Keratinocyte (primary cell): Measurements from ENCODE around the gene PDF.

ENCODE experiments used
- EZH2 ChIP-seq: IDR thresholded peaks from one replicate; pipeline ENCODE4 v1.6.1; 2012; ENCODE audit warnings: inconsistent platforms, mild to moderate bottlenecking, low read length, moderate library complexity
- TF ChIP-seq, protein P1 (sequence below), 3 experiments: IDR thresholded peaks in 1 of 3; conservative IDR thresholded peaks in 1 of 3; optimal IDR thresholded peaks in 1 of 3; 2 replicates in 2 of 3; 3 replicates in 1 of 3; pipeline versions ENCODE3 to v1.5.1; 2011; ENCODE audit warnings: low read length in 3 of 3, mild to moderate bottlenecking in 3 of 3, moderate library complexity in 2 of 3, control low read depth in 1 of 3, inconsistent platforms in 1 of 3; ENCODE audit not compliant: insufficient read depth in 2 of 3; ENCODE audit errors: extremely low read depth in 1 of 3

DNA sequence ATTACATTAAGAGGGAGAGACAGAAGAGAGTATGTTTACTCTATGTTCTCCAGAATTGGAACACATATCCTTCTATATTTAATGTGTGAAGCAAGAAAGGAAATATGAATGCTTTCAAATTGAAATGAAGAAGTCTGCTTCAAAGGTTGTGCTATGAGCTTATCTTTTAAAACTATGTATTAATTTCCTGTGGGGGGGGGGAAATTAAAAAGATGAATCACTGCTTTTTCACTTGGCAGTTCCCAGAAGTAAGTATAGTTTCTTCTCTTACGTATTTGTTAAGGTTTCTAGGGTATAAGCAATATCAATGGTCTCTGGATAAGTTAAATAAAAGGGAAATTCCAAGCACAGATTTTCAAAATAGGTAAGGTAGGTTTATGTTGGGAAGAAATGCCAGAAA, 48.4 kb upstream of the PDF start:
- TF ChIP-seq, protein P1, sequence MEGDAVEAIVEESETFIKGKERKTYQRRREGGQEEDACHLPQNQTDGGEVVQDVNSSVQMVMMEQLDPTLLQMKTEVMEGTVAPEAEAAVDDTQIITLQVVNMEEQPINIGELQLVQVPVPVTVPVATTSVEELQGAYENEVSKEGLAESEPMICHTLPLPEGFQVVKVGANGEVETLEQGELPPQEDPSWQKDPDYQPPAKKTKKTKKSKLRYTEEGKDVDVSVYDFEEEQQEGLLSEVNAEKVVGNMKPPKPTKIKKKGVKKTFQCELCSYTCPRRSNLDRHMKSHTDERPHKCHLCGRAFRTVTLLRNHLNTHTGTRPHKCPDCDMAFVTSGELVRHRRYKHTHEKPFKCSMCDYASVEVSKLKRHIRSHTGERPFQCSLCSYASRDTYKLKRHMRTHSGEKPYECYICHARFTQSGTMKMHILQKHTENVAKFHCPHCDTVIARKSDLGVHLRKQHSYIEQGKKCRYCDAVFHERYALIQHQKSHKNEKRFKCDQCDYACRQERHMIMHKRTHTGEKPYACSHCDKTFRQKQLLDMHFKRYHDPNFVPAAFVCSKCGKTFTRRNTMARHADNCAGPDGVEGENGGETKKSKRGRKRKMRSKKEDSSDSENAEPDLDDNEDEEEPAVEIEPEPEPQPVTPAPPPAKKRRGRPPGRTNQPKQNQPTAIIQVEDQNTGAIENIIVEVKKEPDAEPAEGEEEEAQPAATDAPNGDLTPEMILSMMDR (optimal IDR thresholded peaks at IDR 0.05 in 1 of 3, IDR thresholded peaks at IDR 0.05 in 1 of 3, conservative IDR thresholded peaks at IDR 0.05 in 1 of 3; ENCODE audit: extremely low read depth in 1 of 3, insufficient read depth in 2 of 3, low read length in 3 of 3): no peak
- TF ChIP-seq EZH2: no peak
